HEK293 (cell line): ENCODE data around the gene NCR3LG1.

Experiments used
- CTCF ChIP-seq: fragments of 450-650 bp; formaldehyde crosslinking; IDR thresholded peaks from 2 replicates; pipeline ENCODE4 v1.5.1; 2016; ENCODE audit warnings: missing biosample characterization, missing genetic modification characterization
- EGR2 ChIP-seq: fragments of 450-650 bp; formaldehyde crosslinking; IDR thresholded peaks from 2 replicates; pipeline ENCODE4 v1.5.1; 2016; ENCODE audit warnings: low read depth, missing biosample characterization, missing genetic modification characterization
- YY1 ChIP-seq: fragments of 450-650 bp; formaldehyde crosslinking; IDR thresholded peaks from 2 replicates; pipeline ENCODE4 v1.5.1; 2018; ENCODE audit warnings: missing biosample characterization, missing genetic modification characterization
- ZFP41 ChIP-seq: fragments of 450-650 bp; formaldehyde crosslinking; IDR thresholded peaks from 2 replicates; pipeline ENCODE4 v1.5.1; 2016; ENCODE audit warnings: missing biosample characterization, missing genetic modification characterization, borderline replicate concordance
- ZNF274 ChIP-seq, 2 experiments: fragments of 200-500 bp in 1 of 2; fragments of 450-650 bp in 1 of 2; sonication (Bioruptor generic) in 1 of 2; formaldehyde crosslinking in 1 of 2; IDR thresholded peaks; 2 replicates each; pipeline versions ENCODE4 v1.5.1 to v1.6.1; 2014 to 2016; ENCODE audit warnings: borderline replicate concordance in 1 of 2, inconsistent platforms in 1 of 2, low read length in 1 of 2, missing biosample characterization in 1 of 2, missing genetic modification characterization in 1 of 2
- ZNF350 ChIP-seq: fragments of 450-650 bp; formaldehyde crosslinking; IDR thresholded peaks from 2 replicates; pipeline ENCODE4 v1.5.0; 2017; ENCODE audit warnings: missing biosample characterization, mild to moderate bottlenecking, missing genetic modification characterization
- ZNF426 ChIP-seq: fragments of 450-650 bp; formaldehyde crosslinking; IDR thresholded peaks from 2 replicates; pipeline ENCODE4 v1.5.1; 2017; ENCODE audit warnings: missing biosample characterization, missing genetic modification characterization, mild to moderate bottlenecking, inconsistent platforms, moderate library complexity
- ZNF530 ChIP-seq: fragments of 450-650 bp; formaldehyde crosslinking; IDR thresholded peaks from 2 replicates; pipeline ENCODE4 v1.5.1; 2016; ENCODE audit warnings: low read depth, missing biosample characterization, missing genetic modification characterization
- ZNF777 ChIP-seq: fragments of 450-650 bp; formaldehyde crosslinking; IDR thresholded peaks from 2 replicates; pipeline ENCODE4 v1.5.1; 2017; ENCODE audit warnings: missing biosample characterization, missing genetic modification characterization, borderline replicate concordance
- ZNF843 ChIP-seq: fragments of 450-650 bp; formaldehyde crosslinking; IDR thresholded peaks from 2 replicates; pipeline ENCODE4 v1.5.1; 2016; ENCODE audit warnings: missing biosample characterization, missing genetic modification characterization

DNA sequence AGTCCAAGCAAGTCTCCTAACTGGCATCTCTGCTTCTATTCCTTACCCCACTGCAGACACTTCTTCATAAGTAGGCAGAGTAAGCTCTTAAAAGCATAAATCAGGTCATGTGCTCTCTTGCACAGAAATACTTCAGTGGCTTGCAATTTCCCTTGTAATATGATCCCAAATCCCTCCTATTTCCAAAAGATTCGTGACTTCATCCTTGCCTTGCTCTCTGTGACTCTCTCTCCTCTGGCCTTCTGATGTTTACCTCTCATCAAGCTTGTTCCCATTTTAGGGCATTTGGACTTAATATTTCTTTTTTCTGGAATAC is 37.4 kb upstream of the NCR3LG1 start:
- TF ChIP-seq ZNF274 (IDR thresholded peaks at IDR 0.05; ENCODE audit: low read length) (no peak), ZNF274 (tag by site-specific recombination; IDR thresholded peaks at IDR 0.05; ENCODE audit: borderline replicate concordance) (no peak), ZNF426 (no peak), ZNF530 (no peak), ZNF843 (tag by site-specific recombination) (no peak), ZNF350 (tag by site-specific recombination) (no peak), CTCF (tag by site-specific recombination) (no peak), ZFP41 (tag by site-specific recombination) (no peak), YY1 (tag by site-specific recombination) (no peak), EGR2 (tag by site-specific recombination) (no peak), ZNF777 (tag by site-specific recombination) (no peak)
